ENCODE measurements around the gene TSKS.

- TF ChIP-seq CTCF (IDR thresholded peaks at IDR 0.05) (no peak), POLR2A (IDR thresholded peaks at IDR 0.05) (no peak)
Measured at GRCh38 chr19:49738268-49738667, 24.8 kb downstream of the TSKS start.

All from testis (tissue), 2 donors.